ENCODE data around the gene IFNA13.

IFNA13 gene

GRCh38 chr9:21408817-21409216 lies 41.0 kb upstream of the IFNA13 start, which contains the start of gene IFNA8:
Gene IFNA8, plus strand, starts transcription at chr9:21409117. Its CDS starts 60 bp downstream, at chr9:21409177.
- no peak within 1 kb of the TSS for H3K4me3 ChIP-seq (replicated peaks in 1 of 2; ENCODE audit: low read depth in 2 of 2, low read length in 2 of 2)
- DNase-seq (ENCODE audit: low read depth in 2 of 2): no peak
- no peak for TF ChIP-seq CTCF (IDR thresholded peaks at IDR 0.05; ENCODE audit: low read depth, low read length)

GRCh38 chr9:21404146-21404545 lies 36.3 kb upstream of the IFNA13 start:
- H3K4me3 ChIP-seq (replicated peaks in 1 of 2; ENCODE audit: low read depth in 2 of 2, low read length in 2 of 2): no peak overlapping the region
- no peak for TF ChIP-seq CTCF (IDR thresholded peaks at IDR 0.05; ENCODE audit: low read depth, low read length)
- DNase-seq (ENCODE audit: low read depth in 2 of 2): no peak

DNA sequence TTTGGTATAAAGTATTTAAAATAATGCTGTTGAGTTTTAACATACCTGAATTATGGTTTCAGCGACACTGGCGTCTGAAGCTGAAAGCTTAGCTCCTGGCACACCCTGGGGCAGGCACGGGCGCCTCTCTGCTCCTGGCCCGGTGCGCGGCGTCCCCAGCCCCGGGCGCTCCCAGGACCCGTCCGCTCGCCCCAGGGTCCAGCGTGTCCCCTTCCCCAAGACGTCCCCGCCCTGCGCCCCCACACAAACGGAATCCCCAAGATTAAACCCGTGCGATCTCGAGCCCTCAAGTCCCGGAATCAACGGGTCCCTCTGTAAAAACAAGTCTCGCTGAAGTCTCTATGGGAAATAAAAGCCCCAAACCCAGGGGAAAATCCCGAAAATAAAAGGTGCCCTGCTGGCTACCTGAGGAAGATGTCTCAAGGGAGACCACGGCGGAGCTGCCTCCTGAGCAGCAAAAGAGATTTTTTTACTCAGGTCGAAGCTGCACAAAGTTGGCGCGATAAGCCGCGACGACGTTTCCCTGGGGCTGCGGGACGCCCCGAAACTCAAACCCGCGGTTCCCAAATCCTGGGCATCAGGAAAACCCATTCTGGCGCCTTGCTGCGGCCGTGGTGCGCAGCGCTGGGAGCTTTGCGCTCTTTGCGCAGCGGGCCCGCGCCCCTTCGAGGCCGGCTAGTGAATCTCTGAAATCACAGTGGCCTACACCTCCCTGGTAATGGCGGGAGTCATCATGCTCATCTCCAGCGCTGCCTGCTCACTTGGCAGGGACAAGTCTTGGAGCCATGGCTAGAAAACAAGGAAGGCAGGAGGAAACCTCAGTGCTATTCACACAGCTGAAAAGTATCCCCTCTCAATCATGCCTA lies 34.8 kb upstream of the IFNA13 start:
- TF ChIP-seq CTCF (IDR thresholded peaks at IDR 0.05; ENCODE audit: low read depth, low read length): no peak
- H3K4me3 ChIP-seq (replicated peaks in 1 of 2; ENCODE audit: low read depth in 2 of 2, low read length in 2 of 2): peak overlapping the region in 1 of 2 donors; percentile 8
- no peak for DNase-seq (ENCODE audit: low read depth in 2 of 2)

GRCh38 chr9:21399956-21400355 lies 32.1 kb upstream of the IFNA13 start:
- H3K4me3 ChIP-seq (replicated peaks in 1 of 2; ENCODE audit: low read depth in 2 of 2, low read length in 2 of 2): no peak overlapping the region
- no peak for TF ChIP-seq CTCF (IDR thresholded peaks at IDR 0.05; ENCODE audit: low read depth, low read length)
- no peak for DNase-seq (ENCODE audit: low read depth in 2 of 2)

DNA sequence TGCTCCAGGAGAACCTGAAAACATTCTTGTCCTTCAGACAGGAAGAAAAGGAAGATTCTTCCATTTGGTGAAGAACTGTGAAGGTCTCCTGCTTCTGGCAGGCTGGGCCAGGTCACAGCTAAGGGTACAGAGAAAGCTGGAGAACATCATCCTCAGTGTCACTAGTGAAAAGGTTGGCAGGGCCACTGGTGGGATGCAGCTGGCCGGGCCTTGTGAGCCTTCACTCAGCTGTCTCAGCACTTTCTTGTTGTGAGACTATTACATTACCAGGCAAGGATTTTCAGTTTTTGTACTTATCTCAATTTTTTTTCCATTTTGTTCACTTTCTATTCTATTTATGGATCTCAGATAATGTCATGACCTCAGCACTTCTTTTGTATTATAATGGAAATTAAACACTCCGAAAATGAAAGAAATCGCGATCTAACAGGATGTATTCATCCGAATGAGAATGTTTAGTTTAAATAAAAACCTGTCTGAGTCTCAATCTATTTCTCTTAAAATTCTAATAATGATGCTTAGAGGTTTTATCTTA lies 31.2 kb upstream of the IFNA13 start:
- no peak for DNase-seq (ENCODE audit: low read depth in 2 of 2)
- H3K4me3 ChIP-seq (replicated peaks in 1 of 2; ENCODE audit: low read depth in 2 of 2, low read length in 2 of 2): no peak overlapping the region

More for the DNA sequence above, 31.2 kb upstream of the IFNA13 start:
- no peak for TF ChIP-seq CTCF (IDR thresholded peaks at IDR 0.05; ENCODE audit: low read depth, low read length)
